ENCODE measurements around the gene DGCR6.
"Not testable (repeated sequence)": the region's sequence is repeated elsewhere in the genome, so short reads cannot be mapped to it uniquely, and the experiment has no call there.

Gene DGCR6

GRCh38 chr22:18955696-18956095 lies 49.6 kb downstream of the DGCR6 start:
- CTCF ChIA-PET = interaction anchor here (1.0 kb wide), 1 partner anchor 118 kb away, joined by 4 read pairs; no protein-coding TSS in a partner anchor

GRCh38 chr22:18956121-18956895 lies 50.2 kb downstream of the DGCR6 start:
- POLR2A ChIA-PET; DNase-seq (ENCODE audit: extremely low spot score): not testable (repeated sequence)
- CTCF ChIA-PET = interaction anchor here (0.6 to 1.0 kb wide), 3 partner anchors 46 to 176 kb away, joined by 3 to 4 read pairs (median 3); no protein-coding TSS in a partner anchor

More at GRCh38 chr22:18955696-18956095, 49.6 kb downstream of the DGCR6 start:
- no peak for DNase-seq (ENCODE audit: extremely low spot score)
- POLR2A ChIA-PET = no interaction called here
- no peak for TF ChIP-seq FOXA1 (IDR thresholded peaks at IDR 0.05)
- no peak for TF ChIP-seq HDGF (IDR thresholded peaks at IDR 0.05; ENCODE audit: borderline replicate concordance)
- no peak for TF ChIP-seq ZNF384 (IDR thresholded peaks at IDR 0.05)
- no peak for TF ChIP-seq PKNOX1 (IDR thresholded peaks at IDR 0.05)
- TF ChIP-seq ARNT (IDR thresholded peaks at IDR 0.05) = no peak
- TF ChIP-seq BHLHE40 (IDR thresholded peaks at IDR 0.05; ENCODE audit: borderline replicate concordance) = no peak
- TF ChIP-seq FOXM1 (IDR thresholded peaks at IDR 0.05; ENCODE audit: borderline replicate concordance) = no peak
- no peak for TF ChIP-seq TARDBP (IDR thresholded peaks at IDR 0.05)
- no peak for TF ChIP-seq ELF4 (IDR thresholded peaks at IDR 0.05)
- no peak for TF ChIP-seq L3MBTL2 (conservative IDR thresholded peaks at IDR 0.05)
- TF ChIP-seq CTBP1 (IDR thresholded peaks at IDR 0.05; ENCODE audit: borderline replicate concordance) = no peak
- no peak for TF ChIP-seq NFRKB (IDR thresholded peaks at IDR 0.05)
- no peak for TF ChIP-seq FOXK2 (IDR thresholded peaks at IDR 0.05)
- TF ChIP-seq LEF1 (IDR thresholded peaks at IDR 0.05; ENCODE audit: borderline replicate concordance) = no peak
- TF ChIP-seq SP1 (IDR thresholded peaks at IDR 0.05) = no peak
- TF ChIP-seq SUZ12 (IDR thresholded peaks at IDR 0.05) = no peak

GRCh38 chr22:18956956-18957355 lies 50.8 kb downstream of the DGCR6 start:
- DNase-seq (ENCODE audit: extremely low spot score); POLR2A ChIA-PET: not testable (repeated sequence)
- CTCF ChIA-PET = interaction anchor here (0.6 kb wide), 1 partner anchor 46 kb away, joined by 3 read pairs; no protein-coding TSS in a partner anchor

- DNase-seq (ENCODE audit: extremely low spot score); CTCF ChIA-PET; POLR2A ChIA-PET: not testable (repeated sequence)
Measured at GRCh38 chr22:18957621-18958320, 51.7 kb downstream of the DGCR6 start.

- DNase-seq (ENCODE audit: extremely low spot score); CTCF ChIA-PET; POLR2A ChIA-PET: not testable (repeated sequence)
Measured at GRCh38 chr22:18958321-18958705, 52.2 kb downstream of the DGCR6 start.

- DNase-seq (ENCODE audit: extremely low spot score); POLR2A ChIA-PET; CTCF ChIA-PET: not testable (repeated sequence)
Measured at GRCh38 chr22:18958738-18959137, 52.6 kb downstream of the DGCR6 start.

- POLR2A ChIA-PET, CTCF ChIA-PET: not testable (repeated sequence)
Measured at GRCh38 chr22:18959266-18959665, 53.1 kb downstream of the DGCR6 start.

GRCh38 chr22:18959741-18960140 lies 53.6 kb downstream of the DGCR6 start:
- DNase-seq (ENCODE audit: extremely low spot score); POLR2A ChIA-PET; CTCF ChIA-PET: not testable (repeated sequence)

More at GRCh38 chr22:18959266-18959665, 53.1 kb downstream of the DGCR6 start:
- not testable (repeated sequence) for DNase-seq (ENCODE audit: extremely low spot score)

- POLR2A ChIA-PET = not testable (repeated sequence)
Measured at GRCh38 chr22:18960166-18960820, 54.2 kb downstream of the DGCR6 start.

GRCh38 chr22:18961201-18961600 lies 55.1 kb downstream of the DGCR6 start:
- POLR2A ChIA-PET; DNase-seq (ENCODE audit: extremely low spot score); CTCF ChIA-PET: not testable (repeated sequence)

More at GRCh38 chr22:18960166-18960820, 54.2 kb downstream of the DGCR6 start:
- DNase-seq (ENCODE audit: extremely low spot score); CTCF ChIA-PET: not testable (repeated sequence)
